ENCODE results near the gene ERICH2.
"Not testable (repeated sequence)": the region's sequence is repeated elsewhere in the genome, so short reads cannot be mapped to it uniquely, and the experiment has no call there.

ERICH2 gene

DNA sequence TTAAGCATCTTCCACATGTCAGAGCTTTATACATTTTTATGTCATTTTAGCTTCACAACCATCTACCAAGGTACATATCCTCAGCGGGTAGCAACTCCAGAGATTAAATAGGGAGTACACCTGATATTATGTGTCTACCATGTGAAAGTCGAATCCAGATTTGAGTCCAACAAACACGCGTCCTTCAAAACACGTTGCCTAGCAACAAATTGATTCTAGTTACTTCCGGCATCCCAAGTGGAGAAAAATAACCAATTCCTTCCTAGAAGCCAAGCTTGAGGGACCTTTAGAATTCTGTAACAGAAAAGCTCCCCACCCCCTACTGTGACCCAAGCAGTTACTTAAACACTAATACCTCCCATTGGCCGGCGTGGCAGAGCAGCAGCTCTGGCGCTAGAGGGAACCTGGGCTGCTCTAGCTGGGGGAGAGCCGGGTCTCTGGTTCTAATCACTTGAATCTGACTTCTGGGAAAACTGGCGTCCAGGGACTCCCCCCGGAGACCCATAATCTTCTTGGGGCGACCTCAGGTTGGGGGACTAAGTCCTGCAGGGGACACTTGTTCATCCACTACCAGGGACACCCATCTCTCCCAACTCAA lies at the start of gene ERICH2:
Gene ERICH2 (plus strand): TSS at position 371 of the 598 bp plus-strand sequence. CDS start 304 bp downstream, outside the sequence.
- peak; percentile 46 for DNase-seq (ENCODE audit: low read depth)

GRCh38 chr2:170721678-170722077 lies 48.5 kb upstream of the ERICH2 start:
- no peak for DNase-seq (ENCODE audit: low read depth)

GRCh38 chr2:170722301-170722700 lies 47.9 kb upstream of the ERICH2 start:
- DNase-seq (ENCODE audit: low read depth) = no peak

DNA sequence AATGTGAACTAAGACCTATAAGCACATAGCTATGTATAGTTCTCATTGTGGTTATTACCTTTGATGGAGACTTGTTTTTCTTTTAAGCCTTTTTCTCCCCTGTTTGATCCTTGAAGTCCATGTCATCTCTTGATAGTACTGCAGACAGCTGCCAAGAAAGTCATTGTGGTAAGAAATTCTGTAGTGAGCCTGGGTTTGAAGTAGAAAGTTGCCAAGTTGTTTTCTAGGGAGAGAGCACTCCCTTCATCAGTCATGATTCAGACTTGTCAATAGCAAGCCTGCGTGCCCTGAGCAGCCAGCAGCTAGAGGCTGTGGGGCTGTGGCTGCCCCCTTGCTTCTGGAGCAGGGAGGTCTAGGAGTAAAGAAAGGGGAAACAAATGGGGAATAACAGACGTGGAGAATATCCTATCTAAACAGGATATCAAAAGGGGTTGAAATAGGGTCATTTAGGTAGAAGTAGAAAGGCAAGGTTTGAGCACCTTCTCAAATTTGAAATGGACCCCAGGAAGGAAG lies 46.7 kb upstream of the ERICH2 start:
- DNase-seq (ENCODE audit: low read depth) = no peak

DNA sequence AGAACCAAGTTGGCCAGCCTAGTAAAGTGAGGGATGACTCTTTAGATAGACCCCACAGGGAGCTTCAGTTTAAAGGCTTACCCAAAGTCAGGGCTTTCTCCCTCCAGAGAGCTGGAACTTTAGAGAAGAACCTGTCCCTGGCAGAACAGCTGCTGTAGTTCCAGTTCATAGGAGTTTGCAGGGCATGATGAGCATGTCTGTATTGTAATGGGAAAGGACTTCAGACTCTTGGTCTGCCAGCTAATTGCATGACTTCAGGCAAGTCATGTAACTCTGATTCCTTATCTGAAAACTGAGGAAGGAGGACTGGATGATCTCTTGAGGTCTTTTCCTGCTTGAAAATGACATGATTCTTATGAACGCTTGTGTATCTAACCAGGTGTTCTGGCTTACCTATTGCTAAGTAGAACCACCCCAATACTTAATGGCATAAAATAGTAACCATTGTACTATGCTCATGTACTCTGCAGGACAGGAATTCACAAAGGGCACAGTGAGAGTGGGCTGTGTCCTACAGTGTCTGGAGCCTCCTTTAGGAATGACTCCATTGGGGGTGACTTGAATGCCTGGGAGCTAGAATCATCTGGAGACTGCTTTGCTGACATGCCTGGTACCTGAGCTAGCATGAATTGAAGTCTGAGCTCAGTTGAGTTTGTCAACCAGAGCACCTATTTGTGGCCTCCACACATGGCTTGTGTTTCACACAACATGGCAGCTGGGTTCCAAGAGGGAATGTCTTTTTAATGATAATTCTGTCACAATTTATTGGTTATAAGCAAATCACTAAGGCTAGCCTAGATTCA lies 36.2 kb upstream of the ERICH2 start:
- no peak for DNase-seq (ENCODE audit: low read depth)

- DNase-seq (ENCODE audit: low read depth) = not testable (repeated sequence)
Measured at GRCh38 chr2:170734601-170735000, 35.6 kb upstream of the ERICH2 start.

GRCh38 chr2:170736628-170737027 lies 33.5 kb upstream of the ERICH2 start:
- no peak for DNase-seq (ENCODE audit: low read depth)

- no peak for DNase-seq (ENCODE audit: low read depth)
Measured at GRCh38 chr2:170737406-170737805, 32.8 kb upstream of the ERICH2 start.

DNA sequence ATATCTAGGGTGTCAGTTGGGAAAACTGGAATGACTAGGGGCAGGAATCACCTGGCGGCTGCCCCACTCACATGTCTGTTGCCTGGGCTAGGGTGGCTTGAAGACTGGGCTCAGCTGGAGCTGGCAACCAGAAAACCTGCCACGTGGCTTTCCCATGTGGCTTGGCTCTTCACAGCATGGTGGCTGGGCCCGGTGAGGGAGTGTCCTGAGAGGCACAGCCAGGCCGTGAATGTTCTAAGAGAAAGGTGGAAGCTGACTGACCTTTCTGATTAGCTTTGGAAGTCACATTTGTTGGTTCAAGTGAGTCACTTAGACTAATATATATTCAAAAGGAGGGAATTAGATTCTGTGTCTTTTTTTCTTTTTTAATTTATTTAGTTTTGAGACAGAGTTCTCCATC lies 32.4 kb upstream of the ERICH2 start:
- DNase-seq (ENCODE audit: low read depth) = no peak

GRCh38 chr2:170739048-170739447 lies 31.1 kb upstream of the ERICH2 start:
- DNase-seq (ENCODE audit: low read depth) = peak; percentile 93

- no peak for DNase-seq (ENCODE audit: low read depth)
Measured at GRCh38 chr2:170739507-170740046, 30.6 kb upstream of the ERICH2 start.

DNA sequence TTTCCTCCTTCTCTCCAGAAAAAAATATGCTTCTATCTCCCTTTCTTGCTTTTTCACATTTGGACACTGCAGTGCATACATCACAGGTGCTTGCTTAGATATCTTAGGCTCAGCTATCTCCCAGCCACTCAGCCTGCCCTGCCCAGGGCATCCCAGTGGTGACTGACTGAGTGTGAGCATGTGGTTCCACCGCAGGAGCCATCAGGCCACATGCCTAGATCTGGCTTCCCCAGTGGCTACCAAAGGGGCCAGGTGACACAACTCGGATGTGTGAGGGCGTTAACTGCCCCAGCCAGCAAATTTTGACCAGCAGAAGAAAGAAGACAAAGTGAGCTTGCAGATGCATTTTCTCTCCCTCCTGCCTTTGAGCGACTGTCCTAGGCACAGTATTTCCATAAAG lies 29.5 kb upstream of the ERICH2 start:
- DNase-seq (ENCODE audit: low read depth) = no peak

DNA sequence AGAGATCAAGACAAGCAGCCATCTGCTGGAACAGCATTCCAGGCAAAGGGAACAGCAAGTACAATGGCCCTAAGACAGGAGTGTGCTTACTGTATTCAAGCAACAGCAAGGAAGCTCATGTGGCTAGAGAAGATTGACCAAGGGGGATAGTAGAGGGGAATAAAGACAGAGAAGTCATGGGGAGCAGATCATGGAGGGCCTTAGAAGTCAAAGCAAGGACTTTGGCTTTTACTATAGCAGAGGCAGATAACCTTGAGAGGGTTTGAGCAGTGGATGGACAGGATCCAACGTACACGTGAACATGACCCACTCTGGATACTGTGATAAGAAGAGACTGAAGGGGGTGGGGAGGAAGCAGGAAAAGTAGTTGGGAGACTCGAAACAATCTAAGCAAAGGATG lies 28.2 kb upstream of the ERICH2 start:
- DNase-seq (ENCODE audit: low read depth) = no peak

- no peak for DNase-seq (ENCODE audit: low read depth)
Measured at GRCh38 chr2:170742896-170743529, 27.2 kb upstream of the ERICH2 start.

GRCh38 chr2:170743530-170744239 lies 26.5 kb upstream of the ERICH2 start:
- DNase-seq (ENCODE audit: low read depth) = no peak

DNA sequence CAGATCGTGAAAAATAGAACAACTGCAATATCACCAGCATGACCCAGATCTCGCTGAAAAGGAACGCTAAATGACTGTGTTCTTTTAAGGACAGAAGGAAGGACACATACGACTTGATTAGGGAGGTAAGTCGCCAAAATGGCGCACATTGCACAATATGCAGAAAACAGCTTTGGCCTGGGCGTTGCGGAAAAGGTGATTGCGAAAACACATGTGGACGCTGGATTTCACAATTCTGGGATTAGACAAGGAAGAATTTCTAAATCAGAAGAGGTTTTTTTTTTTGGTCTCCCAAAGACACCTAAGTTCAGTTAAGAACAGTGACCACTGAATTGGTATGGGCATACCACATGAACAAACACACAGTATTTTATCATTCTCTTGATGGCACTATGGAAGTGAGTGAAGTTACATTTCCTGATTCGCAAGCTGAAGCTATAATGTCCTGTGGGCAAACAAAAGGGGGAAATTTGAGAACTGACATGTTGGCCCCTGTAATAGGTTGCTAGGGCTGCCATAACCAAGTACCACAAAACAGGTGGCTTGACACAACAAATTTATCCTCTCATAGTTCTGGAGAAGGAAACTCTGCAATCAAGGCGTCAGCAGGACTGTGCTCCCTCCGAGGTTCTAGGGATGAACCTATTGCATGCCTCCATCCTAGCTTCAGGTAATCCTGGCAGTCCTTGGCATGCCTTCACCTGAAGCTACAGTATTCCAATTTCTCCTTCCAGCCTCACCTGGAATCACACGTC lies 25.8 kb upstream of the ERICH2 start:
- DNase-seq (ENCODE audit: low read depth) = no peak

DNA sequence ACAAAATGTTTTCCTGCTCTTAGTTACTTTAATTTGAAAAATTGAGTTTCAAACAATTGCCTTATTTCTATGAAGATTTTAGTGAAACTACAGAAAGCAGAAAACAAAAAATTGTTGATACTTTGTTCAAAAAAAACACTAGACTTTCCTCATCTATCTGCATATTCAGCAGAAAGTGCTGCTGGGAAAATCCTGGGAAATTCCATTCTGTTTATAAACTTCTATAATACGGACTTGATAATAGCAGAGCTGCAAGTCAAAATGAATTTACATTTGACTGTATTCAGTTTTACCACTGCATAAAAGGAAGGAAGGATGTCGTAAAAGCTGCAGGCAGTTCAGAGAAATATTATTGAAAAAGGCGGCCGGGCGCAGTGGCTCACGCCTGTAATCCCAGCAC lies 24.9 kb upstream of the ERICH2 start:
- no peak for DNase-seq (ENCODE audit: low read depth)

GRCh38 chr2:170747921-170748320 lies 22.3 kb upstream of the ERICH2 start:
- DNase-seq (ENCODE audit: low read depth) = peak; percentile 56

DNA sequence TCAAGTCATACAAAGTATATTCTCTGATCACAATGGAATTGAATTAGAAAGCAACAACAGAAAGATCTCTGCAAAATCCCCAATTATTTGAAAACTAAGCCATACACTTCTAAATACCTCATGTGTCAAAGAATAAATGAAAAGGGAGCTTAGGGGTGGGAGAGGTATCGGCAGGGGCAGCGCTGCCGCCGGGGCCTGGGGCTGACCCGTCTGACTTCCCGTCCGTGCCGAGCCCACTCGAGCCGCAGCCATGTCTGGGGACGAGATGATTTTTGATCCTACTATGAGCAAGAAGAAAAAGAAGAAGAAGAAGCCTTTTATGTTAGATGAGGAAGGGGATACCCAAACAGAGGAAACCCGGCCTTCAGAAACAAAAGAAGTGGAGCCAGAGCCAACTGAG lies 18.6 kb upstream of the ERICH2 start:
- DNase-seq (ENCODE audit: low read depth) = not testable (repeated sequence)

DNA sequence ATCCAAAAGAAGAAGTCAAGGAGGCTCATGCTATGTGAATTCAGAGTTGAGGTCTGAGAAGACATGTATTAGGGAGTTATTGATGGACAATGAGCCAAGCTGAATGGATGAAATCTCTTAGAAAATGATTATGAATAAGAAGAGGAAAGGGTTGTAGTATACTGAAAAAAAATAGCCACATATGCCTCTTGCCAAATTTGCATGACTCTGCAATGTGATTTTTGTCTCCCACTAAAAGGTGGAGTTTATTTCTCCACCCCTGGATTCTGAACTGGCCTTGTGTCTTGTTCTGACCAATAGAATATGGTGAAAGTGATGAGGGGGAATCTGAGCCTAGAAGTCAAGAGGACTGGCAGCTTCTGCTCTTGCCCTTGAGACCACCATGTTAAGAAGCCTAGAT lies 8.6 kb upstream of the ERICH2 start:
- no peak for DNase-seq (ENCODE audit: low read depth)

DNA sequence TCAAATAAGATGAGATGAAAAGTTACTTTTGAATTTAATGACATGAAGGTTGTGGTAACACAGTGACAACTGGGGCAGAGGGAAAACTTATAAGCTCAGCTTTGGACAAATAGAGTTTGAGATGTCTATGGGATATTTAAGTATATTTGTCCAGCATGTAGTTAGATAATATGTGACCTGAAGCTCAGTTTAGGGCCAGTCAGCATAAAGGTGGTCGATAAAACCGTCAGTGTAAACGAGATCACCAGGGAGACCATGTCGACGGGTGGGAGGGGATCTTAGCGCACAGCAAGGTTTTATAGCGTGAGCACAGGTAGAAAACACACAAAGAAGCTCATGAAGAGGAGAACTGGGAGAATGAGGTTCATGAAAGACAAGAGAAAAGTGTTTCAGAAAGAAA lies 7.4 kb upstream of the ERICH2 start:
- no peak for DNase-seq (ENCODE audit: low read depth)

All from EH (cell line).